SH-SY5Y (cell line): Measurements from ENCODE around the gene THSD4.

Experiments
- GATA2 ChIP-seq: IDR thresholded peaks from 2 replicates; pipeline ENCODE4 v1.6.1; 2011; ENCODE audit warnings: mild to moderate bottlenecking, low read depth, low read length
- GATA3 ChIP-seq: IDR thresholded peaks from 2 replicates; pipeline ENCODE4 v1.6.1; 2011; ENCODE audit warnings: low read depth, mild to moderate bottlenecking, low read length, moderate library complexity

GRCh38 chr15:71353171-71353570 is 237.9 kb downstream of the THSD4 start:
- TF ChIP-seq GATA3 (no peak), GATA2 (no peak)
